IMR-90 (cell line): ENCODE data around the gene MALT1. TPM values are rescaled to one million over a fixed set of nuclear protein-coding genes. Genes with fewer than 3 reads are reported as not detected.
"Not testable (repeated sequence)": the region's sequence is repeated elsewhere in the genome, so short reads cannot be mapped to it uniquely, and the experiment has no call there.

Experiments used
- ATAC-seq: fragments of 200-7000 bp; cut with Tn5 transposase; 2 replicates; pipeline ENCODE4 v1.9.1; 2020; ENCODE audit warnings: low read depth, mild to moderate bottlenecking, moderate library complexity
- BruUV-seq: library from RNA; stranded (reverse); fragments of 400-500 nt; replicated peaks from 2 replicates; lab custom pipeline; 2021; lab: Mats Ljungman, UMichigan
- CTCF ChIA-PET: fragments of 300-600 bp; formaldehyde crosslinking; extraction: SDS; loops from one replicate; lab custom pipeline; 2021; ENCODE audit warnings: antibody characterized with exemption; lab: Yijun Ruan, JAX
- POLR2A ChIA-PET: fragments of 300-600 bp; sonication (Branson Sonifier 250); formaldehyde crosslinking; loops from one replicate; lab custom pipeline; 2022; ENCODE audit warnings: antibody characterized with exemption; ENCODE audit not compliant: unreplicated experiment; lab: Charles Lee
- DNase-seq: peaks from one replicate; pipeline ENCODE4 v3.0.0; 2013
- H2AFZ ChIP-seq: replicated peaks from 2 replicates; pipeline ENCODE3; 2013; ENCODE audit warnings: low read length, mild to moderate bottlenecking; ENCODE audit not compliant: poor library complexity
- H2AK5ac ChIP-seq: 2 replicates; pipeline ENCODE4 v1.6.1; 2013; ENCODE audit warnings: low read depth, low read length, inconsistent platforms
- H2AK9ac ChIP-seq: replicated peaks from 2 replicates; pipeline ENCODE3; 2013; ENCODE audit warnings: mild to moderate bottlenecking, low read depth, low read length, moderate library complexity; ENCODE audit not compliant: poor library complexity
- H2BK120ac ChIP-seq: 2 replicates; pipeline ENCODE4 v1.6.1; 2013; ENCODE audit warnings: low read depth, low read length, inconsistent platforms
- H2BK15ac ChIP-seq: 3 replicates; pipeline ENCODE4 v1.6.1; 2013; ENCODE audit warnings: low read depth, low read length, inconsistent platforms
- H2BK20ac ChIP-seq: 2 replicates; pipeline ENCODE4 v1.6.1; 2013; ENCODE audit warnings: low read depth, mild to moderate bottlenecking, inconsistent platforms, low read length, moderate library complexity
- H2BK5ac ChIP-seq: 2 replicates; pipeline ENCODE4 v1.6.1; 2013; ENCODE audit warnings: mild to moderate bottlenecking, low read depth, low read length, inconsistent platforms; ENCODE audit not compliant: poor library complexity, severe bottlenecking
- H3K14ac ChIP-seq: replicated peaks from 2 replicates; pipeline ENCODE4 v1.6.1; 2013; ENCODE audit warnings: low read depth, low read length, inconsistent platforms
- H3K18ac ChIP-seq: 2 replicates; pipeline ENCODE4 v1.6.1; 2013; ENCODE audit warnings: low read depth, low read length, control low read depth
- H3K23ac ChIP-seq: 2 replicates; pipeline ENCODE4 v1.6.1; 2013; ENCODE audit warnings: low read depth, low read length, inconsistent platforms
- H3K27ac ChIP-seq: 2 replicates; pipeline ENCODE4 v1.5.1; 2013; ENCODE audit warnings: mild to moderate bottlenecking, control low read depth, low read length; ENCODE audit not compliant: insufficient read depth
- H3K27me3 ChIP-seq: 2 replicates; pipeline ENCODE4 v1.6.1; 2013; ENCODE audit warnings: low read length; ENCODE audit not compliant: control insufficient read depth, insufficient read depth
- H3K36me3 ChIP-seq: 2 replicates; pipeline ENCODE4 v1.6.1; 2013; ENCODE audit warnings: low read length, mixed read lengths; ENCODE audit not compliant: control insufficient read depth, insufficient read depth
- H3K4ac ChIP-seq: 2 replicates; pipeline ENCODE4 v1.6.1; 2013; ENCODE audit warnings: low read depth, low read length, inconsistent platforms
- H3K4me1 ChIP-seq: 2 replicates; pipeline ENCODE4 v1.6.1; 2013; ENCODE audit warnings: low read length, mixed read lengths; ENCODE audit not compliant: control insufficient read depth, insufficient read depth
- H3K4me2 ChIP-seq: 2 replicates; pipeline ENCODE4 v1.6.1; 2013; ENCODE audit warnings: low read depth, mild to moderate bottlenecking, control low read depth, low read length, moderate library complexity
- H3K4me3 ChIP-seq: 2 replicates; pipeline ENCODE4 v1.5.1; 2013; ENCODE audit warnings: low read depth, mild to moderate bottlenecking, control low read depth, low read length, moderate library complexity; ENCODE audit not compliant: insufficient read depth
- H3K56ac ChIP-seq: 2 replicates; pipeline ENCODE4 v1.6.1; 2013; ENCODE audit warnings: low read length, inconsistent platforms; ENCODE audit not compliant: insufficient read depth; ENCODE audit errors: extremely low read depth
- H3K79me1 ChIP-seq, 2 experiments: 2 replicates each; pipeline ENCODE4 v1.6.1; 2013; ENCODE audit warnings: low read length in 2 of 2, inconsistent platforms in 1 of 2, low read depth in 1 of 2
- H3K9ac ChIP-seq: 2 replicates; pipeline ENCODE4 v1.6.1; 2013; ENCODE audit warnings: low read depth, low read length, control low read depth
- H3K9me1 ChIP-seq: 2 replicates; pipeline ENCODE4 v1.6.1; 2013; ENCODE audit warnings: low read length, inconsistent platforms; ENCODE audit not compliant: insufficient read depth
- H3K9me3 ChIP-seq: 2 replicates; pipeline ENCODE4 v1.6.1; 2013; ENCODE audit warnings: low read length; ENCODE audit not compliant: control insufficient read depth, insufficient read depth
- H4K20me1 ChIP-seq: 2 replicates; pipeline ENCODE4 v1.6.1; 2013; ENCODE audit warnings: low read length, inconsistent platforms; ENCODE audit not compliant: insufficient read depth
- H4K5ac ChIP-seq: 2 replicates; pipeline ENCODE4 v1.6.1; 2013; ENCODE audit warnings: mild to moderate bottlenecking, low read depth, low read length, control low read depth
- H4K8ac ChIP-seq, 2 experiments: 2 replicates each; pipeline ENCODE4 v1.6.1; 2013; ENCODE audit warnings: low read depth in 2 of 2, low read length in 2 of 2, control low read depth in 1 of 2, inconsistent platforms in 1 of 2
- H4K91ac ChIP-seq: 2 replicates; pipeline ENCODE4 v1.6.1; 2013; ENCODE audit warnings: low read depth, low read length, inconsistent platforms; ENCODE audit not compliant: insufficient read depth
- WGBS, 2 experiments: methylation state at CpG; one replicate each; pipeline versions ENCODE4 v1.1.5 to v1.1.7; 2013; ENCODE audit warnings: missing lambda C conversion rate in 2 of 2; ENCODE audit not compliant: insufficient read length in 1 of 2; ENCODE audit errors: extremely low coverage in 2 of 2; 5-methylcytosine and 5-hydroxymethylcytosine counted together
- dilution Hi-C: fragments of 300-500 bp; cut with HindIII; formaldehyde crosslinking; loops from one replicate; pipeline ENCODE4 v1.14.3; 2018; ENCODE audit warnings: low sequenced_read_pairs; ENCODE audit not compliant: unreplicated experiment
- in situ Hi-C: fragments of 300-500 bp; cut with MboI; formaldehyde crosslinking; loops from 3 replicates; pipeline ENCODE4 v1.14.3; 2019; ENCODE audit warnings: low sequenced_read_pairs, inconsistent platforms, mixed read lengths
- intact Hi-C: fragments of 100-400 bp; cut with micrococcal nuclease; formaldehyde crosslinking; loops from 2 replicates; pipeline ENCODE4 v1.10.0; 2022
- polyA plus RNA-seq, 3 experiments: library from polyadenylated mRNA; depleted of rRNA; stranded (reverse); fragments of >200 nt; gene quantifications; 2 replicates each; pipeline ENCODE4 v1.2.3, GENCODE V29; 2012; ENCODE audit warnings: low replicate concordance in 1 of 3
- total RNA-seq: library from RNA; depleted of rRNA; stranded (reverse); fragments of >200 nt; gene quantifications from 2 replicates; pipeline ENCODE4 v1.2.3, GENCODE V29; 2012

The MALT1 gene
- total and polyA plus RNA-seq, 2 of the 4 experiments (the other 2 are of a cell fraction) = 8.3 to 25.3 TPM

GRCh38 chr18:58757351-58757750 lies 86.1 kb downstream of the MALT1 start:
- H4K20me1 ChIP-seq, H3K56ac ChIP-seq, H2AK5ac ChIP-seq, H3K4ac ChIP-seq, H4K8ac ChIP-seq, intact Hi-C loops, H3K36me3 ChIP-seq, H3K9ac ChIP-seq, H2BK20ac ChIP-seq, dilution Hi-C loops, H3K27ac ChIP-seq, H2BK5ac ChIP-seq, H3K9me3 ChIP-seq, DNase-seq, H3K23ac ChIP-seq, ATAC-seq, H3K27me3 ChIP-seq, H2AFZ ChIP-seq, H3K4me1 ChIP-seq, H2AK9ac ChIP-seq, in situ Hi-C loops, H3K14ac ChIP-seq, H2BK120ac ChIP-seq, CTCF ChIA-PET, H2BK15ac ChIP-seq, POLR2A ChIA-PET, H4K5ac ChIP-seq, H3K4me2 ChIP-seq, H3K4me3 ChIP-seq, H3K79me1 ChIP-seq, H3K18ac ChIP-seq, BruUV-seq, H4K91ac ChIP-seq: not testable (repeated sequence)
- 100% methylated on average over 1 of the region's 7 CpGs; no CpG with 5 or more reads in 1 of the 2 experiments for WGBS, 2 experiments
- peaks cover 10% of the 10 kb centered on the region; the same call in 1 of the 2 replicates for H3K9me1 ChIP-seq
